Neural crest cell (in vitro differentiated cells): ENCODE measurements around the gene GUCY1A2. TPM values are rescaled to one million over a fixed set of nuclear protein-coding genes. Genes with fewer than 3 reads are reported as not detected.

ENCODE experiments used
- DNase-seq: peaks from one replicate; pipeline ENCODE4 v3.0.0; 2021; ENCODE audit warnings: low read depth, mixed read lengths, low spot score
- H3K27ac Mint-ChIP-seq: one replicate; pipeline ENCODE4 v1.8.0; 2021; ENCODE audit warnings: mild to moderate bottlenecking, mixed read lengths; ENCODE audit not compliant: unreplicated experiment
- H3K27me3 Mint-ChIP-seq: 2 replicates; pipeline ENCODE4 v1.8.0; 2021; ENCODE audit warnings: low read depth, mild to moderate bottlenecking, mixed read lengths
- H3K36me3 Mint-ChIP-seq: 2 replicates; pipeline ENCODE4 v1.8.0; 2021; ENCODE audit warnings: low read depth, mild to moderate bottlenecking, mixed read lengths
- H3K4me1 Mint-ChIP-seq: 2 replicates; pipeline ENCODE4 v1.8.0; 2021; ENCODE audit warnings: mixed read lengths
- H3K4me3 Mint-ChIP-seq: one replicate; pipeline ENCODE4 v1.8.0; 2021; ENCODE audit warnings: mild to moderate bottlenecking, mixed read lengths
- H3K9me3 Mint-ChIP-seq: 2 replicates; pipeline ENCODE4 v1.8.0; 2021; ENCODE audit warnings: mixed read lengths
- CTCF ChIP-seq: fragments of 200-600 bp; sonication (generic); conservative IDR thresholded peaks from 2 replicates; pipeline ENCODE4 v1.5.0; 2021; ENCODE audit warnings: antibody characterized with exemption, mild to moderate bottlenecking
- total RNA-seq: library from RNA; stranded (reverse); gene quantifications from 2 replicates; pipeline ENCODE4 v1.2.1, GENCODE V29; 2021

GUCY1A2 gene
- total RNA-seq, 1 donor from 2014 or later: 4.0 TPM

DNA sequence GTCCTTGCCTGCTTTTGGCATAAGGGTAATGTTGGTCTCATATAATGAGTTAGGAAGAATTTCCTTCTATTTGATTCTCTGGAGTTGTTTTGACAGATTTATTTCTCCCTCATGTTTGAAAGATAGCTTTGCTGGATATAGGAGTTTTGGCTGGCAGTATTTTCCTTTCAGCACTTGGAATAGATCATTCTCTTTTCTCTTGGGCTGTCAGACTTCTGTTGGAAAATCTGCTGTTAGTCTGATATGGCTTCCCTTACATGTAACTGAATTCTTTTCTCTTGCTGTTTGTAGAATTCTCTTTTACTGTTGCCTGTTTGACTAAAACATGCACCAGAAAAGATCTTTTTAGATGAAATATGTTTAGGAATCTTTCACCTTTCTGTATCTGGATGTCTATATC is 165.5 kb downstream of the GUCY1A2 start:
- Mint-ChIP-seq H3K4me1 (peaks cover 11% of the 10 kb centered on the region), H3K27me3 (no peaks in the 10 kb centered on the region), H3K27ac (no peak overlapping the region), H3K4me3 (no peak overlapping the region), H3K9me3 (peaks cover 6% of the 10 kb centered on the region), H3K36me3 (peaks cover 4% of the 10 kb centered on the region)
- TF ChIP-seq CTCF: no peak
- no peak for DNase-seq

DNA sequence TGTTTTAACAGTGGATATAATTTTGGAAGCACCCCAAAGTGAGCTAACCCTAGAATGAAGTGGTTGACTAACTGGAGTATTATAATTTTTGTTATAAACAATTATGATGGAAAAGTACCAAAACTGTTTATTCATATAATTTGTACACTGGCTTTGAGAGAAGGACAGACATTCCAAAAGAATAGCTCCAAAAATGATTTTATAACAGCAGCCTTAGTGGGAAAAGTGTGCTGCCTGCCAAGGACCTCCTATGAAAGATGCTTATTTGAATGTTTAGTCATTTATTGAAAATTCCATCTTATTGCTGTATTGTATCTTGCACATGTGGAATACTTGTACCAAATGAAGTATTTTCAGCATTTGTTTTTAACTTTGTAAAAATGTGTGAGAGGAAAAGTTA is 169.8 kb downstream of the GUCY1A2 start:
- no peak overlapping the region for H3K4me3 Mint-ChIP-seq
- no peak overlapping the region for H3K27ac Mint-ChIP-seq
- peaks cover 4% of the 10 kb centered on the region for H3K36me3 Mint-ChIP-seq
- no peaks in the 10 kb centered on the region for H3K27me3 Mint-ChIP-seq
- peaks cover 6% of the 10 kb centered on the region for H3K9me3 Mint-ChIP-seq
- TF ChIP-seq CTCF: no peak
- no peak for DNase-seq
- H3K4me1 Mint-ChIP-seq: peaks cover 11% of the 10 kb centered on the region

DNA sequence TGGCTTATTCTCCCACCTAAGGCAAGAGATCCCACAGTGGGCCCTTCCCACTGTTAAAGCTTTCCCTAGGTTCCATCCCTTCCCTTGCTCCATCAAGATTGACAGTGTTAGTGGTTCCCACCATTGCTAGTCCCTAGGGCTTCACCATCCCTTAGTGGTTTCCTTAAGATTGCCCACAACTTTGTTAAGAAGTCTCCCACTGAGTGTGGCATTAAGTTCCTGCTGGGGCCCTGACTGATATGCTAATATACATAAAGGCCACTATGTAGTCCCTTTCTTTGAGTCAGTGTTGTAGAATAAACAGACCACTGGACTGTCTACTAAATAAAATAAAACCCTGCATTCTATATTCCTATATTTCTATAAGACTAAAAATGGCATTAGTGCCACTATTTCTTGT is 176.1 kb downstream of the GUCY1A2 start:
- DNase-seq: no peak
- Mint-ChIP-seq H3K27ac (no peak overlapping the region), H3K4me1 (no peaks in the 10 kb centered on the region), H3K36me3 (no peaks in the 10 kb centered on the region), H3K27me3 (no peaks in the 10 kb centered on the region), H3K4me3 (no peak overlapping the region), H3K9me3 (no peaks in the 10 kb centered on the region)
- no peak for TF ChIP-seq CTCF

DNA sequence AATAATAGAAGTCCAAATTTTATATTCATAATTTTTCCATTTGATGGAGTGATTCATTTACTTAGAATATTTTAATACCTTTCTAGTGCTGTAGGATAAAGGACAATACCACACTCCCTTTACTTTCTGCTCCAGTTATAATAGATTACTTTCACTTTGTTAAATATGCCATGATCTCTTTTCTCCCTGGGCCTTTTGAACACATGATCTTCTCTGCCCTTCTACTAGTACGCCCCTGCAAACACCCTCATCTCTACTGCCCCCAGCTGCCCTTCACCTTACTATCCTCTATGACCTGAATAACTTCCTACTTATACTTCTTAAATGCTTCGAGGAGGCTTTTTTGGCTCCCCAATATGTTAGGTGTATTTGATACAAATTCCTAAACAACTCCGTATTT is 177.3 kb downstream of the GUCY1A2 start:
- no peaks in the 10 kb centered on the region for H3K9me3 Mint-ChIP-seq
- H3K27me3 Mint-ChIP-seq: no peaks in the 10 kb centered on the region
- H3K4me3 Mint-ChIP-seq: no peak overlapping the region
- H3K27ac Mint-ChIP-seq: no peak overlapping the region
- TF ChIP-seq CTCF: no peak
- no peak for DNase-seq
- H3K4me1 Mint-ChIP-seq: no peaks in the 10 kb centered on the region
- H3K36me3 Mint-ChIP-seq: no peaks in the 10 kb centered on the region

DNA sequence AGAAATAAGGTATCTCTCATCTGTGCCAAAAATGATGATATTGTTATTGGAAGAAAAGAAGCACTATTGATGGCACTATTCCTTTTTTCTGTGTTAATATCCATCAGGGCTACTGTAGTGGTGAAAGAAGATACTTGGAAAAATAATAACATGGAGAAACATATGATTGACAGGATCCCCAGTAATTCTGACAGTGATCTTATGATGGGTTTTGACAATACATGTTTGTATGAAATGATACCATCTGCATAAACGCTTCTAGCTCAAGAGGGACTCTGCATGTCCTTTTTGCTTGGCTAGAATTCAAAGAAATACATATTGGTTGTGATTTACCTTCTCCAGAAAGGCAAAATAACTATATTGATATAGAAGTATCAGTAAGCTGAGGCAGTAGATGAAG is 178.1 kb downstream of the GUCY1A2 start:
- Mint-ChIP-seq H3K9me3 (no peaks in the 10 kb centered on the region), H3K27ac (no peak overlapping the region), H3K36me3 (no peaks in the 10 kb centered on the region), H3K27me3 (no peaks in the 10 kb centered on the region), H3K4me3 (no peak overlapping the region), H3K4me1 (no peaks in the 10 kb centered on the region)
- no peak for TF ChIP-seq CTCF
- no peak for DNase-seq

- H3K27me3 Mint-ChIP-seq: no peaks in the 10 kb centered on the region
- H3K36me3 Mint-ChIP-seq: no peaks in the 10 kb centered on the region
- no peak for TF ChIP-seq CTCF
- DNase-seq: no peak
- no peak overlapping the region for H3K27ac Mint-ChIP-seq
- H3K4me3 Mint-ChIP-seq: no peak overlapping the region
- H3K9me3 Mint-ChIP-seq: no peaks in the 10 kb centered on the region
- H3K4me1 Mint-ChIP-seq: no peaks in the 10 kb centered on the region
Observed at GRCh38 chr11:106834567-106834966, 183.7 kb downstream of the GUCY1A2 start.
